ENCODE data around the gene EHBP1.

Gene EHBP1

DNA sequence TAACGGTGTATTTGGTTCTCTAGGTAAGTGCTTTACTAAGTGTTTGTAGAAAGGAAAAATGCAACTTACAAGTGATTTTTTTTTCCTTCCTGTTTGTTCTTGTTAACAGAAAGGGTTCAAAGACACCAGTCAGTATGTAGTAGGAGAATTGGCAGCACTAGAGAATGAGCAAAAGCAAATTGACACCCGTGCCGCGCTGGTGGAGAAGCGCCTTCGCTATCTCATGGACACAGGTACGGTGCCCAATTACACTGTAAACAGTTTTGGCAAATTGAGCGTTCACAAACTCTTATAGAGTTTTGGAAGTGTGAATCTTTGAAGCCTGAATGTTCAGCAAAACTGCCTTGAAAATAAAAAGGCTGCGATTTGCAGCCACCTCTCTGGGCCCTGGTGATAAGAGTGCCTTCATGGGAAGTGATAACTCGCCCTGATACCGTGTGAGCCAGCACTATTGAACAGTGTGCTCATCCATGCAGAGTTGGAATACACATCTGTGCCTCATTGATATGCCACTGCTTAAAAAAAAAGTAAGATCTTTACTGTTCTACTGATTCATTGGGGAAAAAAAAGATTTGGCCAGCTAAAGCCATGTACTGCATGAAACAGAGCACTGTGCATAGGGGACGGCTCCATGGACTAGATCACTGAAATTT is 291.1 kb downstream of the EHBP1 start:
- no peak for TF ChIP-seq EZH2 (IDR thresholded peaks at IDR 0.05; ENCODE audit: borderline replicate concordance, low read length)
- TF ChIP-seq CTCF (IDR thresholded peaks at IDR 0.05; ENCODE audit: low read length), result no peak
- H3K9ac ChIP-seq (ENCODE audit: low read length), result no peak overlapping the region
- H3K4me3 ChIP-seq (ENCODE audit: low read depth, low read length, poor library complexity, severe bottlenecking), result no peak overlapping the region
- H3K27me3 ChIP-seq (ENCODE audit: insufficient read depth, low read length), result no peaks in the 10 kb centered on the region
- H2AFZ ChIP-seq (ENCODE audit: low read length), result no peak overlapping the region
- H3K36me3 ChIP-seq (ENCODE audit: insufficient read depth, low read length), result peaks cover 4% of the 10 kb centered on the region; the same call in 1 of the 2 replicates
- H3K27ac ChIP-seq (ENCODE audit: low read depth, low read length, poor library complexity, severe bottlenecking), result no peak overlapping the region
- H3K79me2 ChIP-seq (ENCODE audit: insufficient read depth, low read length), result no peaks in the 10 kb centered on the region
- no peak overlapping the region for H3K4me2 ChIP-seq (ENCODE audit: low read length)
- H3K9me3 ChIP-seq (ENCODE audit: low read length), result no peaks in the 10 kb centered on the region
- no peaks in the 10 kb centered on the region for H3K4me1 ChIP-seq (ENCODE audit: insufficient read depth, low read length, severe bottlenecking)
- H4K20me1 ChIP-seq (ENCODE audit: insufficient read depth, low read length), result no peaks in the 10 kb centered on the region
- H3F3A ChIP-seq (ENCODE audit: insufficient read depth, low read length), result no peaks in the 10 kb centered on the region
- H3K9me2 ChIP-seq (ENCODE audit: low read depth, low read length), result no peaks in the 10 kb centered on the region

DNA sequence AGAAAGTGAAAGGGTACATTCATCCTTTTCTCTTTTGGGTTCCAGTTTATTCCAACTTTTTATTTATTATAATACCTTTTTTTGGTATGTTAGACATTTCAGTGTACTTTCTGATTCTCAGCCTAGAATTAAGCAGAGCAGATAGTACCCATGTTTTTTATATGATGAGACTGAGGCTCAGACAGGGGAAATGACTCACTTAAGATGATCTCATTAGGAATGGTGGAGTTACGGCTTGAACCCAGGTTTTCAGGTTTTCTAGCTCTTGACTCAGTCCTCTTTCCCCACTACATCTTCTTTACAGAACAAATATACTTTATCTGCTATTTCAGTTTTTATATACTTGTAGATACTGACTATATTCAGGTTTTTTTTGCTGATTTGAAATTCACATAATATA is 293.4 kb downstream of the EHBP1 start:
- H3K9me2 ChIP-seq (ENCODE audit: low read depth, low read length), result no peaks in the 10 kb centered on the region
- H3K36me3 ChIP-seq (ENCODE audit: insufficient read depth, low read length), result peaks cover 4% of the 10 kb centered on the region; the same call in 1 of the 2 replicates
- no peaks in the 10 kb centered on the region for H3K27me3 ChIP-seq (ENCODE audit: insufficient read depth, low read length)
- TF ChIP-seq EZH2 (IDR thresholded peaks at IDR 0.05; ENCODE audit: borderline replicate concordance, low read length) (no peak), CTCF (IDR thresholded peaks at IDR 0.05; ENCODE audit: low read length) (no peak)
- no peak overlapping the region for H3K4me3 ChIP-seq (ENCODE audit: low read depth, low read length, poor library complexity, severe bottlenecking)
- H3K4me2 ChIP-seq (ENCODE audit: low read length), result no peak overlapping the region
- no peaks in the 10 kb centered on the region for H3K79me2 ChIP-seq (ENCODE audit: insufficient read depth, low read length)
- no peaks in the 10 kb centered on the region for H3F3A ChIP-seq (ENCODE audit: insufficient read depth, low read length)
- H3K27ac ChIP-seq (ENCODE audit: low read depth, low read length, poor library complexity, severe bottlenecking), result no peak overlapping the region
- H3K9me3 ChIP-seq (ENCODE audit: low read length), result no peaks in the 10 kb centered on the region
- no peak overlapping the region for H2AFZ ChIP-seq (ENCODE audit: low read length)
- H4K20me1 ChIP-seq (ENCODE audit: insufficient read depth, low read length), result no peaks in the 10 kb centered on the region
- no peak overlapping the region for H3K9ac ChIP-seq (ENCODE audit: low read length)
- H3K4me1 ChIP-seq (ENCODE audit: insufficient read depth, low read length, severe bottlenecking), result no peaks in the 10 kb centered on the region

DNA sequence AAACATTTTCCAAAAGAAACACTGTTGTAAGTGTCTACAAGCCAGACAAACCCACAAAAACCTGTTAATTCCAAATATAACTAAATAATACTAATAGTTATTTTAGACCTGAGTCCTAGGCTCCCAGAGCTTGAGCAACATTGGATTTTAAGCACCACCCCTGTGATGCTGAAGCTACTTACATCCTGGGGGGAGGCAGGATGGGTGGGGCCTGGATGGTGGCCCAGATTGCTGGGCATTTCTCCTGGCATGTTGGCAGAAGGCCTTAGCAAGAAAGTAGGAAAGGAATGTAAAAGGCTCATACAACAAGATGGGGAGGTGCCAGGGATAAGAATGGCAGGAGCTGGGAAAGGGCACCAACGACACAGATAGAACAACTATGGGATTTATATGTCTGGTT is 294.4 kb downstream of the EHBP1 start:
- Histone ChIP-seq H4K20me1 (ENCODE audit: insufficient read depth, low read length) (no peaks in the 10 kb centered on the region), H3K4me3 (ENCODE audit: low read depth, low read length, poor library complexity, severe bottlenecking) (no peak overlapping the region), H3K27me3 (ENCODE audit: insufficient read depth, low read length) (no peaks in the 10 kb centered on the region), H2AFZ (ENCODE audit: low read length) (no peak overlapping the region), H3K4me2 (ENCODE audit: low read length) (no peak overlapping the region), H3K9ac (ENCODE audit: low read length) (no peak overlapping the region), H3K4me1 (ENCODE audit: insufficient read depth, low read length, severe bottlenecking) (no peaks in the 10 kb centered on the region), H3K9me2 (ENCODE audit: low read depth, low read length) (no peaks in the 10 kb centered on the region), H3K9me3 (ENCODE audit: low read length) (no peaks in the 10 kb centered on the region), H3K79me2 (ENCODE audit: insufficient read depth, low read length) (no peaks in the 10 kb centered on the region), H3K36me3 (ENCODE audit: insufficient read depth, low read length) (peaks cover 4% of the 10 kb centered on the region; the same call in 1 of the 2 replicates), H3F3A (ENCODE audit: insufficient read depth, low read length) (no peaks in the 10 kb centered on the region), H3K27ac (ENCODE audit: low read depth, low read length, poor library complexity, severe bottlenecking) (no peak overlapping the region)
- no peak for TF ChIP-seq EZH2 (IDR thresholded peaks at IDR 0.05; ENCODE audit: borderline replicate concordance, low read length)
- TF ChIP-seq CTCF (IDR thresholded peaks at IDR 0.05; ENCODE audit: low read length), result no peak
